ENCODE measurements around the gene AGXT2. TPM values are rescaled to one million over a fixed set of nuclear protein-coding genes. Genes with fewer than 3 reads are reported as not detected.

Gene AGXT2
- total RNA-seq, 4 donors from 2014 or later: not detected

DNA sequence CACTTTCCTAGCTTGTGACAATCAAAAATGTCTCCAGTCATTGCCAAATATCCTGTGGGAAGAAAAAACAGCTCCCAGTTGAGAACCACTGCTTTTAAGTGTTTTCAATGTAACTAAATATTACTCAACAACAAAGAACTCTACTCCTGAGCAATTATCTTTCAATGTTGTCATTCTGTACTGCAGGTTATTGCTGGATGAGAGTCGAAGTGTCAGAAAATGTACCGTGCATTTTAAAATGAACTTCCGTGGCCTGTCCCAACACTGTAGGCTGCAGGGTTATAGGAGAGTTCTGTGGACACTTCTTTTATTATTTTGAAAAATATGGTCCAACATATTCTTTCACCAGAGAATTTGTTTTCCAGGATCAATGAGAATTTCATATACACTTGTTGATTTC is 34.8 kb upstream of the AGXT2 start:
- no peak for DNase-seq
- Histone ChIP-seq H3K27ac (no peak overlapping the region), H3K4me1 (no peaks in the 10 kb centered on the region), H3K27me3 (no peaks in the 10 kb centered on the region), H3K9me3 (no peaks in the 10 kb centered on the region), H3K4me3 (no peak overlapping the region), H3K36me3 (no peaks in the 10 kb centered on the region)
- no peak for TF ChIP-seq POLR2A (IDR thresholded peaks at IDR 0.05)
- TF ChIP-seq, protein P1, sequence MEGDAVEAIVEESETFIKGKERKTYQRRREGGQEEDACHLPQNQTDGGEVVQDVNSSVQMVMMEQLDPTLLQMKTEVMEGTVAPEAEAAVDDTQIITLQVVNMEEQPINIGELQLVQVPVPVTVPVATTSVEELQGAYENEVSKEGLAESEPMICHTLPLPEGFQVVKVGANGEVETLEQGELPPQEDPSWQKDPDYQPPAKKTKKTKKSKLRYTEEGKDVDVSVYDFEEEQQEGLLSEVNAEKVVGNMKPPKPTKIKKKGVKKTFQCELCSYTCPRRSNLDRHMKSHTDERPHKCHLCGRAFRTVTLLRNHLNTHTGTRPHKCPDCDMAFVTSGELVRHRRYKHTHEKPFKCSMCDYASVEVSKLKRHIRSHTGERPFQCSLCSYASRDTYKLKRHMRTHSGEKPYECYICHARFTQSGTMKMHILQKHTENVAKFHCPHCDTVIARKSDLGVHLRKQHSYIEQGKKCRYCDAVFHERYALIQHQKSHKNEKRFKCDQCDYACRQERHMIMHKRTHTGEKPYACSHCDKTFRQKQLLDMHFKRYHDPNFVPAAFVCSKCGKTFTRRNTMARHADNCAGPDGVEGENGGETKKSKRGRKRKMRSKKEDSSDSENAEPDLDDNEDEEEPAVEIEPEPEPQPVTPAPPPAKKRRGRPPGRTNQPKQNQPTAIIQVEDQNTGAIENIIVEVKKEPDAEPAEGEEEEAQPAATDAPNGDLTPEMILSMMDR (IDR thresholded peaks at IDR 0.05): no peak
- intact Hi-C loops (cut with DNase I): no loop called here
- WGBS, 2 donors: 87 to 90% methylated on average over 3 of the region's 3 CpGs

DNA sequence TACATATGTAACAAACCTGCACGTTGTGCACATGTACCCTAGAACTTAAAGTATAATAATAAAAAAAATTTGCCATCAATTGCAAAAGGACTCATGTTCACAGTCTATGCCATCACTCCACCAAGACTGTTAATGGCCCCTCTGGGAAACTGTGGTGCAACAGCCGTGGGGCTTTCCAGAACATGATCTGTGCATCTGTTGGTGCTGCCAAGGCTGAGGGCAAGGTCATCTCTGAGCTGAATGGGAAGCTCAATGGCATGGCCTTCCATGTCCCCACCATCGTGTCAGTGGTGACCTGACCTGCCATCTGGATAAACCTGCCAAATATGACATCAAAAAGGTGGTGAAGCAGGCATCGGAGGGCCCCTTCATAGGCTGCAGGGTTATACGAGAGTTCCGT is 33.4 kb upstream of the AGXT2 start:
- 83 to 85% methylated on average over 6 of the region's 6 CpGs for WGBS, 2 donors
- intact Hi-C loops (cut with DNase I): no loop called here
- TF ChIP-seq, protein P1 (IDR thresholded peaks at IDR 0.05): no peak
- no peak for TF ChIP-seq POLR2A (IDR thresholded peaks at IDR 0.05)
- Histone ChIP-seq H3K36me3 (no peaks in the 10 kb centered on the region), H3K27ac (no peak overlapping the region), H3K9me3 (peaks cover 0 to 5% (median 0%) of the 10 kb centered on the region in 3 donors), H3K4me3 (no peak overlapping the region), H3K4me1 (no peaks in the 10 kb centered on the region), H3K27me3 (no peaks in the 10 kb centered on the region)
- DNase-seq: no peak

DNA sequence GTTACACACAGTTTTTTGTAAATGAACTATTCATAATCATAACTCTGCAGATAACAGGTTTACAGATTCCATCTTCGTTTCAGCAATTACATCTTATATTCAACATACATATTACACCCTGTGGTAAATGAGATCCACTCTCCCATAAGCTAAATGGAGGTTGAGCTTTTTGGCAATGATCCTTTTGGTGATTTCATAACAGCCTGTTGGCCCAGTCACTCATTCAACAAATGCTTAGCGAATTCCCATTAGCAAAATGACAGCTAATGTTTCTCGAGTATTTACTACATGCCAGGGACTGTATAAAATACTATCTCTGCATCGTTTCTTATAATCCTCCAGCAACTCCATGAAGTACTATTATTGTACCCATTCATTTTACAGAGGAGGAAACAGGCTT is 25.4 kb upstream of the AGXT2 start:
- no peaks in the 10 kb centered on the region for H3K4me1 ChIP-seq
- WGBS, 2 donors: 66 to 77% methylated on average over 4 of the region's 4 CpGs
- peaks cover 0 to 12% (median 0%) of the 10 kb centered on the region in 3 donors for H3K9me3 ChIP-seq
- H3K36me3 ChIP-seq: no peaks in the 10 kb centered on the region
- H3K4me3 ChIP-seq: no peak overlapping the region
- no peak overlapping the region for H3K27ac ChIP-seq
- H3K27me3 ChIP-seq: no peaks in the 10 kb centered on the region
- no peak for DNase-seq
- intact Hi-C loops (cut with DNase I): no loop called here
- TF ChIP-seq, protein P1 (IDR thresholded peaks at IDR 0.05): no peak
- no peak for TF ChIP-seq POLR2A (IDR thresholded peaks at IDR 0.05)

DNA sequence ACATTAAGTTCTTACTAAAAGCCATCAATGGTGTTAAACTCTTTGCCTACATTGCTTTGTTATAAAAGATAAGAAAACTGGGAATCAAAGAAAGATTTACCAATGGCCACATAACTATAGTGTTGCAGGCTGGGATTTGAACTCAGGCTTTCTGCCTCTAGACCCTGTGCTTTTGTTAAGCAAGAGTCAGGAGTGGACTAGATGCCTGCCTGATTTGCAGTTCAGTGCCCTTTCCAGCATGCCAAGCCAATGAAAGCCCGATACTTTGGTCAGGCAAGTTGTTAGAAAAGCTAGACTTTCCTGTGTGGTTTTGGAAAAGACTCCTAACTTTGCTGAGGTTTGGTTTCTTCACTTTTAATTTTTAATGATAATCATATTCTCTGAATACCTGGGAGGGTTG is 21.4 kb upstream of the AGXT2 start:
- intact Hi-C loops (cut with DNase I): no loop called here
- no peak for DNase-seq
- no peaks in the 10 kb centered on the region for H3K36me3 ChIP-seq
- no peaks in the 10 kb centered on the region for H3K4me1 ChIP-seq
- H3K27ac ChIP-seq: no peak overlapping the region
- no peak overlapping the region for H3K4me3 ChIP-seq
- WGBS, 2 donors: 62 to 91% methylated on average over 1 of the region's 1 CpG
- no peaks in the 10 kb centered on the region for H3K27me3 ChIP-seq
- peaks cover 0 to 6% (median 0%) of the 10 kb centered on the region in 3 donors for H3K9me3 ChIP-seq
- no peak for TF ChIP-seq POLR2A (IDR thresholded peaks at IDR 0.05)
- TF ChIP-seq, protein P1 (IDR thresholded peaks at IDR 0.05): no peak

DNA sequence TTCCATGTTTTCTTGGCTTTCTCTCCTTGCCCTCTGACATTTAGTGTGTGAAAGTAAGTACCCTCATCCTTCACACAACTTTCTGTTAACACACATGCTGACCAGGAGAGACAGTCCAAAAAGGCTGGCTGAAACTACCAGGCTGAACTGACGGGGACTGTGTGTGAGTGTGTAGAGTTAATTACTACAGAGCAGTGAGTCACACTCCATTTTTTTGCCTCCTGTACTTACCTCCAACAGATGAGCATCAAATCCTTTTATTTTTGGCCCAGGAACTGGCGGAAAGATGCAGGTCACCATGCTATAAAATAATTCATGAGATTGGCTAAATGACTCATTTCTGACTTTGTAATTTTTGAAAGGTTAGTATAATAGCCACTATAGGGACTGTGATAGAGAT is 20.2 kb upstream of the AGXT2 start:
- Histone ChIP-seq H3K4me1 (no peaks in the 10 kb centered on the region), H3K27ac (no peak overlapping the region), H3K9me3 (no peaks in the 10 kb centered on the region), H3K36me3 (no peaks in the 10 kb centered on the region), H3K4me3 (no peak overlapping the region), H3K27me3 (no peaks in the 10 kb centered on the region)
- 80 to 83% methylated on average over 2 of the region's 2 CpGs for WGBS, 2 donors
- no peak for DNase-seq
- intact Hi-C loops (cut with DNase I): no loop called here
- no peak for TF ChIP-seq POLR2A (IDR thresholded peaks at IDR 0.05)
- TF ChIP-seq, protein P1 (IDR thresholded peaks at IDR 0.05): no peak

All from esophagus squamous epithelium (tissue), 5 donors.